HCT116 (cell line): ENCODE results near the gene HEMK1.

ENCODE experiments used
- POLR2A ChIP-seq: IDR thresholded peaks from 2 replicates; pipeline ENCODE4 v1.7.0; 2011; ENCODE audit warnings: borderline replicate concordance; ENCODE audit not compliant: insufficient read depth, insufficient read length; ENCODE audit errors: extremely low read depth
- RAD21 ChIP-seq: IDR thresholded peaks from 2 replicates; pipeline ENCODE4 v1.6.1; 2012; ENCODE audit warnings: low read depth, mild to moderate bottlenecking
- ZBTB33 ChIP-seq: IDR thresholded peaks from 2 replicates; pipeline ENCODE4 v1.6.1; 2011; ENCODE audit warnings: mild to moderate bottlenecking, low read length, moderate library complexity; ENCODE audit not compliant: insufficient replicate concordance; ENCODE audit errors: extremely low read depth
- ZNF274 ChIP-seq: fragments of 200-500 bp; sonication (Bioruptor generic); IDR thresholded peaks from 2 replicates; pipeline ENCODE4 v1.6.1; 2014; ENCODE audit warnings: mild to moderate bottlenecking, low read depth, low read length, inconsistent platforms

- no peak for TF ChIP-seq RAD21
- TF ChIP-seq POLR2A: no peak
- no peak for TF ChIP-seq ZNF274
- no peak for TF ChIP-seq ZBTB33
Observed at GRCh38 chr3:50523279-50523811, 46.0 kb upstream of the HEMK1 start.
